HG03469 (cell line): ENCODE results near the gene ACTL8.

Experiments
- ATAC-seq: cut with Tn5 transposase; IDR thresholded peaks from one replicate; pipeline ENCODE4 v1.9.1; 2021; ENCODE audit warnings: mild to moderate bottlenecking, moderate library complexity, moderate number of reproducible peaks; ENCODE audit not compliant: unreplicated experiment

Gene ACTL8

GRCh38 chr1:17873007-17873675 lies 118.0 kb downstream of the ACTL8 start:
- ATAC-seq, result no peak

DNA sequence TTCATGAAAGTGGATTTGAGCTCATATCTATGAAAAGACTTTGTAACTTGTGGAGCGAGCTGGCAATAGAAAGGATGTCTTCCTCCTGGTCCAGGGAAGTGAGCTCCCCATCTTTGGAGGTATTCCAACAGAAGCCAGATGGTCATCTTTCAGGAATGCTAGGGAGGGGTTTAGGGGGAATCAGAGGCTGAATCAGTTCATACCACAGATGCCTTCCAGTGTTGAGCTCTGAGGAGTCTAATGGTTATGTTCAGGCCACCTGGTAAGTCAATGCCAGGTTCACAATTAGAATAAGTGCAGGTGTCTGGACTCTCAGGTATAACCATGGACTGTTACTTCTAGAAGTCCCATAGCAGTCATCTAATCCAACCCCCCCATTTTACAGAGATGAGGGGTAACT lies 119.1 kb downstream of the ACTL8 start:
- ATAC-seq, result no peak

DNA sequence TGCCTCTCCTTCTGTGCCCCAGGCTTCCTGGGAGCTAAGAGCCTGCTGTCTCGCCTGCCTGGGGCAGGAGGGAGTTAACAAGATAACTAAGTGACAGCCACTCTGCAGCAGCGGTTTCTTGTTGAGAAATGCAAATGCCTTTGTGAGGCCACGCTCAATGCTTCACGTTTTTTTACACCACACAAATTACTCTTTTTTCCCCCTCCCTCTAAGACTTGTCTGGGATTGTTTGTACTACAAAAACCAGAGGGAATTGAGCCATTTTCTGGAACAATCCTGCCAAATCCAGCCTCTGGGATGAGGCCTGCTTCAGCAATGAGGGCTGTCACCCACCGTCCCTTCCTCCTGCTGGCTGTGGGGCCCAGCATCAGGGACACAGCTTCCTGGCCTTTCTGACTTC lies 119.6 kb downstream of the ACTL8 start:
- ATAC-seq, result no peak

- ATAC-seq, result no peak
Observed at GRCh38 chr1:17875171-17875881, 120.2 kb downstream of the ACTL8 start.

GRCh38 chr1:17875882-17876280 lies 120.7 kb downstream of the ACTL8 start:
- no peak for ATAC-seq
